Neural progenitor cell (in vitro differentiated cells): ENCODE measurements around the gene CNOT2. TPM values are rescaled to one million over a fixed set of nuclear protein-coding genes. Genes with fewer than 3 reads are reported as not detected.

Experiments
- DNase-seq: peaks from one replicate; pipeline ENCODE4 v3.0.0-alpha.2; 2016; ENCODE audit warnings: low spot score
- H2AFZ ChIP-seq: fragments of 200-600 bp; sonication (generic); replicated peaks from 2 replicates; pipeline ENCODE4 v1.6.1; 2016; ENCODE audit warnings: antibody characterized with exemption
- H3F3A ChIP-seq: fragments of 200-600 bp; sonication (generic); 2 replicates; pipeline ENCODE4 v1.6.1; 2016; ENCODE audit warnings: antibody characterized with exemption, low read depth
- H3K27ac ChIP-seq: fragments of 200-600 bp; sonication (generic); 2 replicates; pipeline ENCODE4 v1.5.1; 2016; ENCODE audit warnings: mild to moderate bottlenecking
- H3K27me3 ChIP-seq: fragments of 200-600 bp; sonication (generic); 2 replicates; pipeline ENCODE4 v1.6.1; 2016; ENCODE audit warnings: mild to moderate bottlenecking, moderate library complexity
- H3K36me3 ChIP-seq: fragments of 200-600 bp; sonication (generic); 2 replicates; pipeline ENCODE4 v1.5.1; 2016
- H3K4me1 ChIP-seq: fragments of 200-600 bp; sonication (generic); 2 replicates; pipeline ENCODE4 v1.6.1; 2016; ENCODE audit warnings: mixed run types
- H3K4me2 ChIP-seq: fragments of 200-600 bp; sonication (generic); 2 replicates; pipeline ENCODE4 v1.6.1; 2016
- H3K4me3 ChIP-seq: fragments of 200-600 bp; sonication (generic); 2 replicates; pipeline ENCODE4 v1.5.1; 2016
- H3K79me2 ChIP-seq: fragments of 200-600 bp; sonication (generic); 2 replicates; pipeline ENCODE4 v1.6.1; 2016; ENCODE audit warnings: low read depth
- H3K9ac ChIP-seq: fragments of 200-600 bp; sonication (generic); 2 replicates; pipeline ENCODE4 v1.6.1; 2016
- H3K9me3 ChIP-seq: fragments of 200-600 bp; sonication (generic); 2 replicates; pipeline ENCODE4 v1.5.1; 2016; ENCODE audit warnings: low read depth
- H4K20me1 ChIP-seq: fragments of 200-600 bp; sonication (generic); 2 replicates; pipeline ENCODE4 v1.6.1; 2016; ENCODE audit warnings: low read depth
- H3K27ac Mint-ChIP-seq: 3 replicates; pipeline ENCODE4 v1.8.0; 2021; ENCODE audit warnings: mixed read lengths
- H3K27me3 Mint-ChIP-seq: 2 replicates; pipeline ENCODE4 v1.8.0; 2022; ENCODE audit warnings: low read depth, mild to moderate bottlenecking, inconsistent platforms, moderate library complexity, mixed read lengths; ENCODE audit not compliant: insufficient read depth
- H3K36me3 Mint-ChIP-seq: 3 replicates; pipeline ENCODE4 v1.8.0; 2021; ENCODE audit warnings: mixed read lengths
- H3K4me1 Mint-ChIP-seq: 3 replicates; pipeline ENCODE4 v1.8.0; 2021; ENCODE audit warnings: mixed read lengths
- H3K4me3 Mint-ChIP-seq: 3 replicates; pipeline ENCODE4 v1.8.0; 2021; ENCODE audit warnings: mild to moderate bottlenecking, moderate library complexity, mixed read lengths
- H3K9me3 Mint-ChIP-seq: 3 replicates; pipeline ENCODE4 v1.8.0; 2020; ENCODE audit warnings: mixed read lengths
- CTCF ChIP-seq: fragments of 200-600 bp; sonication (generic); IDR thresholded peaks from 2 replicates; pipeline ENCODE4 v1.5.1; 2017; ENCODE audit warnings: antibody characterized with exemption, mild to moderate bottlenecking
- EZH2 ChIP-seq: fragments of 200-600 bp; sonication (generic); IDR thresholded peaks from 2 replicates; pipeline ENCODE4 v1.6.1; 2017; ENCODE audit warnings: antibody characterized with exemption, mild to moderate bottlenecking, moderate library complexity
- EZH2phosphoT487 ChIP-seq: fragments of 200-600 bp; sonication (generic); IDR thresholded peaks from 2 replicates; pipeline ENCODE4 v1.6.1; 2017; ENCODE audit warnings: antibody characterized with exemption
- total RNA-seq: library from RNA; depleted of rRNA; stranded (reverse); fragments of >200 nt; gene quantifications from 2 replicates; pipeline ENCODE4 v1.2.3, GENCODE V29; 2015; ENCODE audit warnings: low replicate concordance

Gene CNOT2
- total RNA-seq, 1 donor from 2014 or later = 250 TPM

GRCh38 chr12:70217416-70217815 lies 25.8 kb upstream of the CNOT2 start:
- no peaks in the 10 kb centered on the region for H3K4me1 Mint-ChIP-seq
- Histone ChIP-seq H3K4me1 (no peaks in the 10 kb centered on the region), H3K4me3 (no peak overlapping the region), H3K4me2 (no peak overlapping the region), H3K79me2 (no peaks in the 10 kb centered on the region), H3K27me3 (no peaks in the 10 kb centered on the region), H3K27ac (no peak overlapping the region), H4K20me1 (no peaks in the 10 kb centered on the region), H2AFZ (no peak overlapping the region), H3K9ac (no peak overlapping the region), H3K9me3 (peaks cover 10% of the 10 kb centered on the region), H3F3A (no peaks in the 10 kb centered on the region), H3K36me3 (peaks cover 9% of the 10 kb centered on the region)
- H3K36me3 Mint-ChIP-seq = peaks cover 36% of the 10 kb centered on the region
- H3K27me3 Mint-ChIP-seq = no peaks in the 10 kb centered on the region
- no peak overlapping the region for H3K27ac Mint-ChIP-seq
- no peak overlapping the region for H3K4me3 Mint-ChIP-seq
- no peak for DNase-seq
- peaks cover 28% of the 10 kb centered on the region for H3K9me3 Mint-ChIP-seq
- TF ChIP-seq EZH2phosphoT487 (no peak), CTCF (no peak), EZH2 (no peak)

GRCh38 chr12:70221626-70222025 lies 21.6 kb upstream of the CNOT2 start:
- Histone ChIP-seq H3F3A (no peaks in the 10 kb centered on the region), H4K20me1 (no peaks in the 10 kb centered on the region), H3K9ac (no peak overlapping the region), H3K36me3 (no peaks in the 10 kb centered on the region), H3K27ac (no peak overlapping the region), H3K4me2 (no peak overlapping the region), H2AFZ (no peak overlapping the region), H3K79me2 (no peaks in the 10 kb centered on the region), H3K27me3 (no peaks in the 10 kb centered on the region), H3K4me1 (no peaks in the 10 kb centered on the region), H3K4me3 (no peak overlapping the region), H3K9me3 (no peaks in the 10 kb centered on the region)
- TF ChIP-seq EZH2phosphoT487 = no peak
- TF ChIP-seq EZH2 = no peak
- TF ChIP-seq CTCF = no peak
- H3K27me3 Mint-ChIP-seq = no peaks in the 10 kb centered on the region
- DNase-seq = no peak
- no peak overlapping the region for H3K27ac Mint-ChIP-seq
- no peak overlapping the region for H3K4me3 Mint-ChIP-seq
- peaks cover 22% of the 10 kb centered on the region for H3K36me3 Mint-ChIP-seq
- H3K4me1 Mint-ChIP-seq = no peaks in the 10 kb centered on the region
- H3K9me3 Mint-ChIP-seq = peaks cover 4% of the 10 kb centered on the region

GRCh38 chr12:70227911-70228310 lies 15.3 kb upstream of the CNOT2 start:
- Mint-ChIP-seq H3K4me3 (no peak overlapping the region), H3K27ac (no peak overlapping the region), H3K36me3 (peaks cover 3% of the 10 kb centered on the region), H3K4me1 (no peaks in the 10 kb centered on the region), H3K27me3 (peaks cover 1% of the 10 kb centered on the region), H3K9me3 (no peaks in the 10 kb centered on the region)
- H3K79me2 ChIP-seq = no peaks in the 10 kb centered on the region
- H3K4me3 ChIP-seq = no peak overlapping the region
- no peaks in the 10 kb centered on the region for H3K27me3 ChIP-seq
- H4K20me1 ChIP-seq = no peaks in the 10 kb centered on the region
- H2AFZ ChIP-seq = no peak overlapping the region
- H3K9ac ChIP-seq = no peak overlapping the region
- H3K27ac ChIP-seq = no peak overlapping the region
- no peak for TF ChIP-seq CTCF
- no peak for TF ChIP-seq EZH2phosphoT487
- no peak for TF ChIP-seq EZH2
- no peak overlapping the region for H3K4me2 ChIP-seq
- DNase-seq = no peak
- H3K4me1 ChIP-seq = no peaks in the 10 kb centered on the region
- no peaks in the 10 kb centered on the region for H3F3A ChIP-seq
- H3K9me3 ChIP-seq = no peaks in the 10 kb centered on the region
- H3K36me3 ChIP-seq = no peaks in the 10 kb centered on the region
